A549 (cell line): ENCODE data around the gene SEC14L3. TPM values are rescaled to one million over a fixed set of nuclear protein-coding genes. Genes with fewer than 3 reads are reported as not detected.

Source experiments
- ATAC-seq, 2 experiments: fragments of 200-7000 bp in 1 of 2; fragments of >200 bp in 1 of 2; cut with Nextera tagmentation in 1 of 2; cut with Tn5 transposase in 1 of 2; 3 replicates each; pipeline versions ENCODE4 v1.8.0 to v1.9.1; 2018 to 2020; ENCODE audit warnings: mild to moderate bottlenecking in 1 of 2, moderate library complexity in 1 of 2
- CTCF ChIA-PET: fragments of 300-600 bp; sonication (Branson Sonifier 250); formaldehyde crosslinking; extraction: SDS; loops from one replicate; lab custom pipeline; 2021; ENCODE audit warnings: antibody characterized with exemption, inconsistent platforms; lab: Yijun Ruan, JAX
- POLR2A ChIA-PET: fragments of 350-600 bp; formaldehyde crosslinking; extraction: SDS; loops from one replicate; lab custom pipeline; 2021; ENCODE audit warnings: antibody characterized with exemption, inconsistent platforms; lab: Yijun Ruan, JAX
- DNase-seq, 2 experiments: peaks; one replicate each; pipeline versions ENCODE4 v3.0.0 to v3.0.0-alpha.2; 2011 to 2016; ENCODE audit warnings: low read depth in 1 of 2, low spot score in 1 of 2
- FAIRE-seq: peaks from 2 replicates; lab custom pipeline; 2011; peaks lifted over from hg19 to GRCh38; lab: Jason Lieb, UNC
- H3K27ac ChIP-seq, 2 experiments: fragments of >200 bp; sonication (Bioruptor Twin); formaldehyde crosslinking; 3 replicates each; pipeline ENCODE4 v1.5.1; 2016 to 2017
- H3K4me1 ChIP-seq: fragments of >200 bp; sonication (Bioruptor Twin); formaldehyde crosslinking; 3 replicates; pipeline ENCODE4 v1.6.1; 2016
- H3K4me2 ChIP-seq: fragments of >200 bp; sonication (Bioruptor Twin); formaldehyde crosslinking; 3 replicates; pipeline ENCODE4 v1.6.1; 2016
- H3K4me3 ChIP-seq: fragments of >200 bp; sonication (Bioruptor Twin); formaldehyde crosslinking; 3 replicates; pipeline ENCODE4 v1.5.1; 2016
- H3K9me3 ChIP-seq: fragments of >200 bp; sonication (Bioruptor Twin); formaldehyde crosslinking; 3 replicates; pipeline ENCODE4 v1.6.1; 2016
- CEBPB ChIP-seq, 2 experiments: fragments of >200 bp in 1 of 2; sonication (Bioruptor Twin) in 1 of 2; formaldehyde crosslinking in 1 of 2; IDR thresholded peaks; 2 replicates each; pipeline ENCODE4 v1.6.1; 2012 to 2016
- CHD4 ChIP-seq: fragments of 200-600 bp; sonication (generic); IDR thresholded peaks from 2 replicates; pipeline ENCODE4 v1.6.1; 2016; ENCODE audit warnings: antibody characterized with exemption, mild to moderate bottlenecking, borderline replicate concordance
- ESRRA ChIP-seq: fragments of 150-350 bp; IDR thresholded peaks from 2 replicates; pipeline ENCODE4 v1.6.1; 2014; ENCODE audit warnings: mild to moderate bottlenecking, low read length, borderline replicate concordance
- HOXA7 ChIP-seq: fragments of 250-450 bp; sonication (Bioruptor Pico); IDR thresholded peaks from 2 replicates; pipeline ENCODE4 v1.5.0; 2020; ENCODE audit warnings: mild to moderate bottlenecking, moderate library complexity
- HOXB13 ChIP-seq: fragments of 250-450 bp; sonication (Bioruptor Pico); IDR thresholded peaks from 2 replicates; pipeline ENCODE4 v1.5.0; 2020; ENCODE audit warnings: low read depth, mild to moderate bottlenecking, moderate library complexity
- HOXB5 ChIP-seq: fragments of 250-450 bp; sonication (Bioruptor Pico); IDR thresholded peaks from 2 replicates; pipeline ENCODE4 v1.5.0; 2020; ENCODE audit warnings: mild to moderate bottlenecking, moderate library complexity
- JUN ChIP-seq, 2 experiments: fragments of >200 bp; sonication (Bioruptor Twin); formaldehyde crosslinking; IDR thresholded peaks; 2 replicates in 1 of 2; 3 replicates in 1 of 2; pipeline ENCODE4 v1.6.1; 2016 to 2017
- MYC ChIP-seq: IDR thresholded peaks from 2 replicates; pipeline ENCODE4 v1.6.1; 2012; ENCODE audit warnings: mild to moderate bottlenecking, inconsistent platforms, low read length, improper control_type of control experiment, borderline replicate concordance
- NPAS2 ChIP-seq: fragments of 250-450 bp; sonication (Bioruptor Pico); IDR thresholded peaks from 2 replicates; pipeline ENCODE4 v1.8.0; 2022; ENCODE audit warnings: mild to moderate bottlenecking, moderate library complexity, borderline replicate concordance
- POLR2A ChIP-seq: IDR thresholded peaks from 2 replicates; pipeline ENCODE4 v1.6.1; 2012; ENCODE audit warnings: mild to moderate bottlenecking, low read length
- RAD21 ChIP-seq, 2 experiments: fragments of >200 bp in 1 of 2; sonication (Bioruptor Twin) in 1 of 2; formaldehyde crosslinking in 1 of 2; IDR thresholded peaks in 1 of 2; conservative IDR thresholded peaks in 1 of 2; 2 replicates in 1 of 2; 3 replicates in 1 of 2; pipeline ENCODE4 v1.6.1; 2012 to 2018; ENCODE audit warnings: inconsistent platforms in 1 of 2
- ZFP36 ChIP-seq: fragments of 450-650 bp; IDR thresholded peaks from 2 replicates; pipeline ENCODE4 v1.6.1; 2014; ENCODE audit warnings: borderline replicate concordance; ENCODE audit not compliant: partially characterized antibody
- WGBS: methylation state at CpG from one replicate; pipeline ENCODE4 v1.1.6; 2017; ENCODE audit errors: missing lambda C conversion rate; 5-methylcytosine and 5-hydroxymethylcytosine counted together
- polyA plus RNA-seq, 4 experiments: library from polyadenylated mRNA; depleted of rRNA in 3 of 4; stranded (reverse); fragments of >200 nt; fragmentation: RNase III in 1 of 4; extraction: RNeasy Plus Mini Kit Qiagen cat#74134 plus additional on column Dnase treatment in 1 of 4; gene quantifications; 2 replicates in 3 of 4; 3 replicates in 1 of 4; pipeline ENCODE4 v1.2.3, GENCODE V29; 2011 to 2017
- TF ChIP-seq, protein P1 (sequence below): IDR thresholded peaks from 2 replicates; pipeline ENCODE4 v1.6.1; 2012
- TF ChIP-seq, protein P2 (sequence below): fragments of >200 bp; sonication (Bioruptor Twin); formaldehyde crosslinking; IDR thresholded peaks from 3 replicates; pipeline ENCODE4 v1.6.1; 2016
- TF ChIP-seq, protein P3 (sequence below): fragments of 250-450 bp; sonication (Bioruptor Pico); IDR thresholded peaks from 2 replicates; pipeline ENCODE4 v1.5.0; 2021; ENCODE audit warnings: mild to moderate bottlenecking, moderate library complexity, borderline replicate concordance
- TF ChIP-seq, protein P4 (sequence below): fragments of 200-600 bp; sonication (generic); IDR thresholded peaks from 2 replicates; pipeline ENCODE4 v1.6.1; 2016; ENCODE audit warnings: antibody characterized with exemption, mild to moderate bottlenecking, moderate library complexity

The SEC14L3 gene
- polyA plus RNA-seq, 2 of the 4 experiments (the other 2 are of a cell fraction), result 0.04 TPM; not detected in 1

DNA sequence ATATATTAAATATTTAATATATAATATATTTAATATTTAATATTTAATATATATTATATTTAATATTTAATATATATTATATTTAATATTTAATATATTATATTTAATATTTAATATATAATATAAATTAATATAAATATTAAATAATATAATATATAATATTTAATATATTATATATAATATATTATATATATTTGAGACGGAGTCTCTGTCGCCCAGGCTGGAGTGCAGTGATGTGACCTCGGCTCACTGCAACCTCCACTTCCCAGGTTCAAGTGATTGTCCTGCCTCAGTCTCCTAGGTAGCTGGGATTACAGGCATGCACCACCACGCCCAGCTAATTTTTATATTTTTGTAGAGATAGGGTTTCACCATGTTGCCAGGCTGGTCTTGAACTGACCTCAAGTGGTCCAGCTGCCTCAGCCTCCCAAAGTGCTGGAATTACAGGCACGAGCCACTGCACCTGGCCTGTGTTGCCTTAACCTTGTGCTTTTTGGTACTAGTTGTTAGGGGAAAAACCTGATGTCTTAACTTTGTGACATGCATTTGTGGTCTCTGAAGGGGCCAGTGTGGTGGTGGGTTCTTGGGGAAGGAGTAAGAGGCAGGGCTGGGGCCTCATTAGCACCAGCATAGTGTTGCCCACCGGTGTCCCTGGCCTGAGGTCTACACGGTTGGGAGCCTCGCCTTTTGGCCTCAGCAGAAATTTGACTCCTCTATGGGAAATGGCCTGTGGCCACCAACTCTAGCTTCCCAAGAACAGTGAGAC is 16.6 kb downstream of the SEC14L3 start:
- Histone ChIP-seq H3K9me3 (no peaks in the 10 kb centered on the region), H3K4me1 (no peaks in the 10 kb centered on the region), H3K27ac (no peak overlapping the region), H3K4me2 (no peak overlapping the region), H3K4me3 (no peak overlapping the region)
- DNase-seq (no peak), ATAC-seq (no peak), FAIRE-seq (no peak)
- 83% methylated on average over 8 of the region's 8 CpGs for WGBS
- POLR2A ChIA-PET, result no interaction called here
- no peak for TF ChIP-seq ESRRA
- TF ChIP-seq JUN (IDR thresholded peaks at IDR 0.05), result no peak
- TF ChIP-seq, protein P1, sequence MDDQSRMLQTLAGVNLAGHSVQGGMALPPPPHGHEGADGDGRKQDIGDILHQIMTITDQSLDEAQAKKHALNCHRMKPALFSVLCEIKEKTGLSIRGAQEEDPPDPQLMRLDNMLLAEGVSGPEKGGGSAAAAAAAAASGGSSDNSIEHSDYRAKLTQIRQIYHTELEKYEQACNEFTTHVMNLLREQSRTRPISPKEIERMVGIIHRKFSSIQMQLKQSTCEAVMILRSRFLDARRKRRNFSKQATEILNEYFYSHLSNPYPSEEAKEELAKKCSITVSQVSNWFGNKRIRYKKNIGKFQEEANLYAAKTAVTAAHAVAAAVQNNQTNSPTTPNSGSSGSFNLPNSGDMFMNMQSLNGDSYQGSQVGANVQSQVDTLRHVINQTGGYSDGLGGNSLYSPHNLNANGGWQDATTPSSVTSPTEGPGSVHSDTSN, result no peak
- TF ChIP-seq, protein P2, sequence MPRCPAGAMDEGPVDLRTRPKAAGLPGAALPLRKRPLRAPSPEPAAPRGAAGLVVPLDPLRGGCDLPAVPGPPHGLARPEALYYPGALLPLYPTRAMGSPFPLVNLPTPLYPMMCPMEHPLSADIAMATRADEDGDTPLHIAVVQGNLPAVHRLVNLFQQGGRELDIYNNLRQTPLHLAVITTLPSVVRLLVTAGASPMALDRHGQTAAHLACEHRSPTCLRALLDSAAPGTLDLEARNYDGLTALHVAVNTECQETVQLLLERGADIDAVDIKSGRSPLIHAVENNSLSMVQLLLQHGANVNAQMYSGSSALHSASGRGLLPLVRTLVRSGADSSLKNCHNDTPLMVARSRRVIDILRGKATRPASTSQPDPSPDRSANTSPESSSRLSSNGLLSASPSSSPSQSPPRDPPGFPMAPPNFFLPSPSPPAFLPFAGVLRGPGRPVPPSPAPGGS, result no peak
- no peak for TF ChIP-seq MYC
- no peak for TF ChIP-seq HOXB13 (CRISPR knock-in tag)
- TF ChIP-seq, protein P3, sequence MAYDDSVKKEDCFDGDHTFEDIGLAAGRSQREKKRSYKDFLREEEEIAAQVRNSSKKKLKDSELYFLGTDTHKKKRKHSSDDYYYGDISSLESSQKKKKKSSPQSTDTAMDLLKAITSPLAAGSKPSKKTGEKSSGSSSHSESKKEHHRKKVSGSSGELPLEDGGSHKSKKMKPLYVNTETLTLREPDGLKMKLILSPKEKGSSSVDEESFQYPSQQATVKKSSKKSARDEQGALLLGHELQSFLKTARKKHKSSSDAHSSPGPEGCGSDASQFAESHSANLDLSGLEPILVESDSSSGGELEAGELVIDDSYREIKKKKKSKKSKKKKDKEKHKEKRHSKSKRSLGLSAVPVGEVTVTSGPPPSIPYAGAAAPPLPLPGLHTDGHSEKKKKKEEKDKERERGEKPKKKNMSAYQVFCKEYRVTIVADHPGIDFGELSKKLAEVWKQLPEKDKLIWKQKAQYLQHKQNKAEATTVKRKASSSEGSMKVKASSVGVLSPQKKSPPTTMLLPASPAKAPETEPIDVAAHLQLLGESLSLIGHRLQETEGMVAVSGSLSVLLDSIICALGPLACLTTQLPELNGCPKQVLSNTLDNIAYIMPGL, result no peak
- TF ChIP-seq NPAS2 (CRISPR knock-in tag), result no peak
- TF ChIP-seq, protein P4, sequence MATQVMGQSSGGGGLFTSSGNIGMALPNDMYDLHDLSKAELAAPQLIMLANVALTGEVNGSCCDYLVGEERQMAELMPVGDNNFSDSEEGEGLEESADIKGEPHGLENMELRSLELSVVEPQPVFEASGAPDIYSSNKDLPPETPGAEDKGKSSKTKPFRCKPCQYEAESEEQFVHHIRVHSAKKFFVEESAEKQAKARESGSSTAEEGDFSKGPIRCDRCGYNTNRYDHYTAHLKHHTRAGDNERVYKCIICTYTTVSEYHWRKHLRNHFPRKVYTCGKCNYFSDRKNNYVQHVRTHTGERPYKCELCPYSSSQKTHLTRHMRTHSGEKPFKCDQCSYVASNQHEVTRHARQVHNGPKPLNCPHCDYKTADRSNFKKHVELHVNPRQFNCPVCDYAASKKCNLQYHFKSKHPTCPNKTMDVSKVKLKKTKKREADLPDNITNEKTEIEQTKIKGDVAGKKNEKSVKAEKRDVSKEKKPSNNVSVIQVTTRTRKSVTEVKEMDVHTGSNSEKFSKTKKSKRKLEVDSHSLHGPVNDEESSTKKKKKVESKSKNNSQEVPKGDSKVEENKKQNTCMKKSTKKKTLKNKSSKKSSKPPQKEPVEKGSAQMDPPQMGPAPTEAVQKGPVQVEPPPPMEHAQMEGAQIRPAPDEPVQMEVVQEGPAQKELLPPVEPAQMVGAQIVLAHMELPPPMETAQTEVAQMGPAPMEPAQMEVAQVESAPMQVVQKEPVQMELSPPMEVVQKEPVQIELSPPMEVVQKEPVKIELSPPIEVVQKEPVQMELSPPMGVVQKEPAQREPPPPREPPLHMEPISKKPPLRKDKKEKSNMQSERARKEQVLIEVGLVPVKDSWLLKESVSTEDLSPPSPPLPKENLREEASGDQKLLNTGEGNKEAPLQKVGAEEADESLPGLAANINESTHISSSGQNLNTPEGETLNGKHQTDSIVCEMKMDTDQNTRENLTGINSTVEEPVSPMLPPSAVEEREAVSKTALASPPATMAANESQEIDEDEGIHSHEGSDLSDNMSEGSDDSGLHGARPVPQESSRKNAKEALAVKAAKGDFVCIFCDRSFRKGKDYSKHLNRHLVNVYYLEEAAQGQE, result no peak
- TF ChIP-seq POLR2A, result no peak
- TF ChIP-seq CHD4, result no peak
- CTCF ChIA-PET, result interaction anchor here (2.9 kb wide), 1 partner anchor 11 kb away, joined by 14 read pairs; no protein-coding TSS in a partner anchor

DNA sequence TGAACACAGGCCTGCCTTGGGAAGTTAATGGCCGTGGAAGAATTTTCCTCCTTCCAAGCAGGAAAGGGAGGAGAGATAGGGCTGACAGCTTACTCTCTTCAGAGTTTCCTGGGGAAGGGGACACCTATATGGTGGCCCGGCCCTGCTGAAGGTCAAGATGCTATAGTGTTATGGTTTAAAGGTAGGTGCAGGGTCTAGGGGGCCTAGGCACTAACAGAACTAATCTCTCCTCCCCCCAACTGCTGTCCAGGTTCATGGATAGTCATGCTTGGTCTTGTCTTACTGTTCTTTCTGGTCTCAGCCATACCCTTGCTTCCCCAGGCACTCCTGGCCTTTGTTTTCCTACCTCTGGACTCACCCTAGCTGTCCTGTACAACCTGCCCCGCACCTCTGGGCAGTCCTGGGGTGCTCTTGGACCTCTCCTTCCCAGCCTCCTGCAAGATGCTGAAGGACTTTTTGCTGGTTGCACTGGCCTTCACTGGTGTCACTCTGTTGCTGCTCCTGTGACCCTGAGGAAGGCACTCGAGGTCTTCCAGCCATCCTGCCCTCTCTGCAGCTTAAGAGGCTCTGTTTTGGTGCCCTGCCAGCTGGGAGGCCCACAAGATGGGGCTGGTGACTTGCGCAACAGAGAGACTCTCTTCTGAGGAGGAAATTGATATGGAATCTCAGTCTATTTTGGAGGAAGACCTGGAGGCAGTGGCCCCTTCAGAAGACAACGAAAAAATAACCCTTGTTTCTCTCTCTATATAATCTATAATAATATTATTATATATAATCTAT is 17.9 kb downstream of the SEC14L3 start:
- ChIA-PET CTCF (interaction anchor here (1.0 kb wide), 1 partner anchor 9 kb away, joined by 3 read pairs; no protein-coding TSS in a partner anchor), POLR2A (no interaction called here)
- DNase-seq (peak in 1 of 2 experiments; percentile 31), ATAC-seq (peak in 1 of 2 experiments; percentile 47; a peak in 4 of 6 replicates), FAIRE-seq (no peak)
- TF ChIP-seq CEBPB (IDR thresholded peaks at IDR 0.05), result peak in 1 of 2 experiments; percentile 72; a peak in 2 of 4 replicates
- no peak for TF ChIP-seq CHD4
- 0 out of 5 replicates have a peak, but pooled peaks of 1 of the 2 experiments have one; percentile 17 for TF ChIP-seq RAD21 (conservative IDR thresholded peaks at IDR 0.05 in 1 of 2, IDR thresholded peaks at IDR 0.05 in 1 of 2)
- TF ChIP-seq HOXA7, result no peak
- TF ChIP-seq HOXB5, result no peak
- TF ChIP-seq ZFP36, result no peak
- H3K4me2 ChIP-seq, result no peak overlapping the region
- H3K4me3 ChIP-seq, result no peak overlapping the region
- H3K27ac ChIP-seq, result no peak overlapping the region
- H3K9me3 ChIP-seq, result no peaks in the 10 kb centered on the region
- H3K4me1 ChIP-seq, result no peaks in the 10 kb centered on the region
- WGBS, result 57% methylated on average over 4 of the region's 6 CpGs
